ENCODE results near the gene MSI2. TPM values are rescaled to one million over a fixed set of nuclear protein-coding genes. Genes with fewer than 3 reads are reported as not detected.

Gene MSI2
- total RNA-seq, 1 donor from 2014 or later, result 24.2 TPM

- no peak for DNase-seq (ENCODE audit: low spot score)
- ATAC-seq, result no peak
Observed at GRCh38 chr17:57639381-57639780, 383.1 kb downstream of the MSI2 start.

- DNase-seq (ENCODE audit: low spot score) (no peak), ATAC-seq (no peak)
Observed at GRCh38 chr17:57640079-57640478, 383.8 kb downstream of the MSI2 start.

- ATAC-seq, result no peak
- DNase-seq (ENCODE audit: low spot score), result no peak
Observed at GRCh38 chr17:57641761-57642160, 385.4 kb downstream of the MSI2 start.

- no peak for ATAC-seq
- DNase-seq (ENCODE audit: low spot score), result no peak
Observed at GRCh38 chr17:57643062-57643461, 386.7 kb downstream of the MSI2 start.

GRCh38 chr17:57644326-57644725 is 388.0 kb downstream of the MSI2 start:
- DNase-seq (ENCODE audit: low spot score), result no peak

GRCh38 chr17:57645950-57646665 is 389.8 kb downstream of the MSI2 start:
- DNase-seq (ENCODE audit: low spot score), result no peak
- no peak for ATAC-seq

More at GRCh38 chr17:57644326-57644725, 388.0 kb downstream of the MSI2 start:
- no peak for ATAC-seq

- no peak for DNase-seq (ENCODE audit: low spot score)
- no peak for ATAC-seq
Observed at GRCh38 chr17:57648720-57649119, 392.4 kb downstream of the MSI2 start.

- ATAC-seq (no peak), DNase-seq (ENCODE audit: low spot score) (no peak)
Observed at GRCh38 chr17:57649191-57649590, 392.9 kb downstream of the MSI2 start.

GRCh38 chr17:57649731-57650484 is 393.6 kb downstream of the MSI2 start:
- ATAC-seq (no peak), DNase-seq (ENCODE audit: low spot score) (no peak)

GRCh38 chr17:57650548-57650947 is 394.2 kb downstream of the MSI2 start:
- ATAC-seq (no peak), DNase-seq (ENCODE audit: low spot score) (no peak)

- ATAC-seq (no peak), DNase-seq (ENCODE audit: low spot score) (no peak)
Observed at GRCh38 chr17:57651451-57651850, 395.1 kb downstream of the MSI2 start.

- DNase-seq (ENCODE audit: low spot score), result no peak
- no peak for ATAC-seq
Observed at GRCh38 chr17:57651996-57652395, 395.7 kb downstream of the MSI2 start.

- DNase-seq (ENCODE audit: low spot score), result no peak
- no peak for ATAC-seq
Observed at GRCh38 chr17:57652811-57653210, 396.5 kb downstream of the MSI2 start.

GRCh38 chr17:57653279-57653678 is 397.0 kb downstream of the MSI2 start:
- DNase-seq (ENCODE audit: low spot score) (no peak), ATAC-seq (no peak)

- ATAC-seq, result no peak
Observed at GRCh38 chr17:57654040-57654775, 397.9 kb downstream of the MSI2 start.

GRCh38 chr17:57655553-57655952 is 399.2 kb downstream of the MSI2 start:
- DNase-seq (ENCODE audit: low spot score) (no peak), ATAC-seq (no peak)

More at GRCh38 chr17:57654040-57654775, 397.9 kb downstream of the MSI2 start:
- no peak for DNase-seq (ENCODE audit: low spot score)

GRCh38 chr17:57657211-57657610 is 400.9 kb downstream of the MSI2 start:
- no peak for DNase-seq (ENCODE audit: low spot score)
- no peak for ATAC-seq

GRCh38 chr17:57662041-57662440 is 405.7 kb downstream of the MSI2 start:
- no peak for ATAC-seq
- no peak for DNase-seq (ENCODE audit: low spot score)

- DNase-seq (ENCODE audit: low spot score) (peak; percentile 64), ATAC-seq (peak; percentile 81)
Observed at GRCh38 chr17:57662644-57663308, 406.5 kb downstream of the MSI2 start.

GRCh38 chr17:57663326-57664070 is 407.2 kb downstream of the MSI2 start:
- no peak for ATAC-seq
- DNase-seq (ENCODE audit: low spot score), result no peak
